ENCODE measurements around the gene CHST8.

CHST8 gene

GRCh38 chr19:33720691-33721682, 99.2 kb downstream of the CHST8 start:
- DNase-seq, result no peak

- DNase-seq, result no peak
Measured at GRCh38 chr19:33721735-33722297, 100.1 kb downstream of the CHST8 start.

GRCh38 chr19:33722456-33723239, 100.9 kb downstream of the CHST8 start:
- DNase-seq, result no peak

GRCh38 chr19:33723512-33723911, 101.8 kb downstream of the CHST8 start:
- DNase-seq, result no peak

GRCh38 chr19:33724021-33724720, 102.4 kb downstream of the CHST8 start:
- no peak for DNase-seq

GRCh38 chr19:33724721-33725060, 102.9 kb downstream of the CHST8 start:
- no peak for DNase-seq

- no peak for DNase-seq
Measured at GRCh38 chr19:33725567-33725966, 103.8 kb downstream of the CHST8 start.

- DNase-seq, result no peak
Measured at GRCh38 chr19:33726756-33727155, 105.0 kb downstream of the CHST8 start.

GRCh38 chr19:33727331-33727998, 105.7 kb downstream of the CHST8 start:
- DNase-seq, result no peak

GRCh38 chr19:33728141-33728540, 106.4 kb downstream of the CHST8 start:
- no peak for DNase-seq

- DNase-seq, result no peak
Measured at GRCh38 chr19:33730858-33731607, 109.3 kb downstream of the CHST8 start.

GRCh38 chr19:33731881-33732280, 110.1 kb downstream of the CHST8 start:
- no peak for DNase-seq

GRCh38 chr19:33734913-33735312, 113.2 kb downstream of the CHST8 start:
- peak; percentile 57 for DNase-seq

GRCh38 chr19:33736158-33736557, 114.4 kb downstream of the CHST8 start:
- DNase-seq, result no peak

GRCh38 chr19:33736787-33737186, 115.0 kb downstream of the CHST8 start:
- DNase-seq, result no peak

- no peak for DNase-seq
Measured at GRCh38 chr19:33737681-33738371, 116.1 kb downstream of the CHST8 start.

GRCh38 chr19:33740811-33741396, 119.2 kb downstream of the CHST8 start:
- DNase-seq, result no peak

- no peak for DNase-seq
Measured at GRCh38 chr19:33745297-33745696, 123.5 kb downstream of the CHST8 start.

- no peak for DNase-seq
Measured at GRCh38 chr19:33746159-33746558, 124.4 kb downstream of the CHST8 start.

- DNase-seq, result no peak
Measured at GRCh38 chr19:33747273-33747672, 125.5 kb downstream of the CHST8 start.

GRCh38 chr19:33748231-33748630, 126.5 kb downstream of the CHST8 start:
- DNase-seq, result no peak

Measured in NCI-H446 treated with DMSO at 0.1 percent for 48 hours (cell line).